Mammary epithelial cell (primary cell): ENCODE data around the gene BCHE.

ENCODE experiments used
- EZH2 ChIP-seq: IDR thresholded peaks from 2 replicates; pipeline ENCODE4 v1.6.1; 2012; ENCODE audit warnings: low read length, inconsistent platforms, borderline replicate concordance
- TF ChIP-seq, protein P1 (sequence below), 2 donors: IDR thresholded peaks in 1 of 2; conservative IDR thresholded peaks in 1 of 2; 2 replicates each; pipeline ENCODE4 v1.5.1; 2011 to 2012; ENCODE audit warnings: inconsistent platforms in 2 of 2, low read length in 2 of 2, mild to moderate bottlenecking in 2 of 2, control low read depth in 1 of 2, low read depth in 1 of 2; ENCODE audit not compliant: insufficient read depth in 1 of 2; ENCODE audit errors: extremely low read depth in 1 of 2

DNA sequence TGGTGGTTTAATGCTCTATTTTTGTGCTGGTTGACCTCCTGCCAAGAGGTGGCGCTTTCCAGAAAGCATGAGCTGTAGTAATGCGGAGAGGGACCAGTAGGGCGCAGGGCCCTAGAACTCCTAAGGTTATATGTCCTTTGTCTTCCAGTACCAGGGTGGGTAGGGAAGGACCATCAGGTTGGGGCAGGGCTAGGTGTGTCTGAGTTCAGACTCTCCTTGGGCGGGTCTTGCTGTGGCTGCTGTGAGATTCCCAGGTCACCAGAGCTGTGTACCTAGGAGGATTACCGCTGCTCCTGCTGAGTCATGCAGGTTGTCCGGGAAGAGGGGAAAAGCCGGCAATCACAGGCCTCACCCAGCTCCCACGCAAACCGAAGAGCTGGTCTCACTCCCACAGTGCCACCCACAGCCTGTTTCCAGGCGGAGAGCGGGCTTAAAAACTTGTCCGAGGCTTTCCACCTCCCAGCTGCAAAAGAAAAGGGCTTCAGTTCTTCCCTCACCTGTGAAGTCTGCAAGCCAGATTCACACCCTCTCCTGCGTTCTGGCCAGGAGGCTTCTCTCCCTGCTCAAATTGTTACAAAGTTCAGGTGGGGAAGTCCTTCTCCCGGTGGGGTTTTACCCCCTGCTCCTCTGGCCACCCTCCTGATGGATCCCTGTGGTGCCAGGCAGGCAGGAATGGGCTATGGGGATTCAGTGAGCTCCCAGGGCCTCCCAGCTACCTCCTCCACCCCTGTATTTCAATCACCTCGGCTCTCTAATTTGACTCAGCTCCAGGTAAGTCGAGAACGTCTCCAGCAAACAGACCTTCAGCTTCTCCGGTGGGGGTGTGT is 37.7 kb upstream of the BCHE start:
- TF ChIP-seq, protein P1, sequence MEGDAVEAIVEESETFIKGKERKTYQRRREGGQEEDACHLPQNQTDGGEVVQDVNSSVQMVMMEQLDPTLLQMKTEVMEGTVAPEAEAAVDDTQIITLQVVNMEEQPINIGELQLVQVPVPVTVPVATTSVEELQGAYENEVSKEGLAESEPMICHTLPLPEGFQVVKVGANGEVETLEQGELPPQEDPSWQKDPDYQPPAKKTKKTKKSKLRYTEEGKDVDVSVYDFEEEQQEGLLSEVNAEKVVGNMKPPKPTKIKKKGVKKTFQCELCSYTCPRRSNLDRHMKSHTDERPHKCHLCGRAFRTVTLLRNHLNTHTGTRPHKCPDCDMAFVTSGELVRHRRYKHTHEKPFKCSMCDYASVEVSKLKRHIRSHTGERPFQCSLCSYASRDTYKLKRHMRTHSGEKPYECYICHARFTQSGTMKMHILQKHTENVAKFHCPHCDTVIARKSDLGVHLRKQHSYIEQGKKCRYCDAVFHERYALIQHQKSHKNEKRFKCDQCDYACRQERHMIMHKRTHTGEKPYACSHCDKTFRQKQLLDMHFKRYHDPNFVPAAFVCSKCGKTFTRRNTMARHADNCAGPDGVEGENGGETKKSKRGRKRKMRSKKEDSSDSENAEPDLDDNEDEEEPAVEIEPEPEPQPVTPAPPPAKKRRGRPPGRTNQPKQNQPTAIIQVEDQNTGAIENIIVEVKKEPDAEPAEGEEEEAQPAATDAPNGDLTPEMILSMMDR (conservative IDR thresholded peaks at IDR 0.05 in 1 of 2, IDR thresholded peaks at IDR 0.05 in 1 of 2; ENCODE audit: extremely low read depth in 1 of 2, insufficient read depth in 1 of 2, low read depth in 1 of 2, low read length in 2 of 2), result no peak
- no peak for TF ChIP-seq EZH2
